H1 (cell line): ENCODE measurements around the gene FHAD1. TPM values are rescaled to one million over a fixed set of nuclear protein-coding genes. Genes with fewer than 3 reads are reported as not detected.

ENCODE experiments used
- CTCF ChIA-PET: fragments of 300-600 bp; sonication (Branson Sonifier 250); formaldehyde crosslinking; loops from one replicate; lab custom pipeline; 2021; ENCODE audit not compliant: partially characterized antibody; lab: Charles Lee
- POLR2A ChIA-PET: fragments of 300-600 bp; sonication (Branson Sonifier 250); formaldehyde crosslinking; loops from one replicate; lab custom pipeline; 2021; ENCODE audit warnings: inconsistent platforms; ENCODE audit not compliant: partially characterized antibody; lab: Charles Lee
- DNase-seq, 2 experiments: peaks; one replicate each; pipeline versions ENCODE4 v3.0.0 to v3.0.0-alpha.2; 2010 to 2022; ENCODE audit warnings: low spot score in 2 of 2, low read depth in 1 of 2, mixed read lengths in 1 of 2
- FAIRE-seq: peaks from 2 replicates; lab custom pipeline; 2011; peaks lifted over from hg19 to GRCh38; lab: Jason Lieb, UNC
- H2AFZ ChIP-seq: 2 replicates; pipeline ENCODE4 v1.8.1; 2012; ENCODE audit warnings: low read length, inconsistent platforms
- H2AK5ac ChIP-seq: 2 replicates; pipeline ENCODE4 v1.6.1; 2013; ENCODE audit warnings: low read depth, low read length
- H2BK120ac ChIP-seq: replicated peaks from 2 replicates; pipeline ENCODE3; 2013; ENCODE audit warnings: low read depth, low read length, inconsistent platforms
- H2BK12ac ChIP-seq: 2 replicates; pipeline ENCODE4 v1.6.1; 2013; ENCODE audit warnings: low read depth, low read length
- H2BK15ac ChIP-seq: 2 replicates; pipeline ENCODE4 v1.6.1; 2013; ENCODE audit warnings: low read length
- H2BK20ac ChIP-seq: 2 replicates; pipeline ENCODE4 v1.6.1; 2013; ENCODE audit warnings: low read length
- H2BK5ac ChIP-seq: 2 replicates; pipeline ENCODE4 v1.6.1; 2013; ENCODE audit warnings: low read depth, low read length
- H3K14ac ChIP-seq: 2 replicates; pipeline ENCODE4 v1.6.1; 2013; ENCODE audit warnings: inconsistent platforms; ENCODE audit not compliant: insufficient read length
- H3K18ac ChIP-seq: 2 replicates; pipeline ENCODE4 v1.6.1; 2013; ENCODE audit warnings: low read length; ENCODE audit errors: extremely low read depth
- H3K23ac ChIP-seq: 2 replicates; pipeline ENCODE4 v1.6.1; 2013; ENCODE audit warnings: inconsistent platforms; ENCODE audit not compliant: insufficient read length
- H3K23me2 ChIP-seq: 2 replicates; pipeline ENCODE4 v1.6.1; 2013; ENCODE audit warnings: low read depth, low read length
- H3K27ac ChIP-seq: 2 replicates; pipeline ENCODE4 v1.6.1; 2011; ENCODE audit warnings: low read depth, low read length, inconsistent platforms
- H3K27me3 ChIP-seq, 4 experiments: replicated peaks in 1 of 4; 1 replicate in 1 of 4; 2 replicates in 3 of 4; pipeline versions ENCODE4 v1.6.1 to v1.8.1; 2011 to 2013; ENCODE audit warnings: low read length in 3 of 4, mild to moderate bottlenecking in 3 of 4, inconsistent platforms in 2 of 4, mixed read lengths in 2 of 4, moderate library complexity in 1 of 4; ENCODE audit not compliant: control insufficient read depth in 3 of 4, insufficient read depth in 3 of 4; ENCODE audit errors: extremely low read depth in 1 of 4
- H3K36me3 ChIP-seq, 4 experiments: 2 replicates each; pipeline versions ENCODE4 v1.6.1 to v1.8.1; 2011 to 2013; ENCODE audit warnings: mild to moderate bottlenecking in 4 of 4, low read length in 3 of 4, moderate library complexity in 2 of 4, control low read depth in 1 of 4, inconsistent platforms in 1 of 4; ENCODE audit not compliant: insufficient read depth in 4 of 4, control insufficient read depth in 2 of 4
- H3K4ac ChIP-seq: replicated peaks from 2 replicates; pipeline ENCODE3; 2013; ENCODE audit warnings: low read length, low read depth, mixed read lengths, inconsistent platforms; ENCODE audit not compliant: insufficient read length
- H3K4me1 ChIP-seq, 4 experiments: replicated peaks in 1 of 4; 1 replicate in 1 of 4; 2 replicates in 3 of 4; pipeline versions ENCODE4 v1.6.1 to v1.8.1; 2011 to 2013; ENCODE audit warnings: low read length in 3 of 4, inconsistent platforms in 2 of 4, mixed read lengths in 1 of 4; ENCODE audit not compliant: insufficient read depth in 4 of 4, control insufficient read depth in 3 of 4
- H3K4me2 ChIP-seq, 2 experiments: 2 replicates each; pipeline versions ENCODE4 v1.6.1 to v1.8.1; 2011 to 2013; ENCODE audit warnings: low read depth in 2 of 2, low read length in 2 of 2, control low read depth in 1 of 2, inconsistent platforms in 1 of 2, mild to moderate bottlenecking in 1 of 2; ENCODE audit not compliant: insufficient read depth in 1 of 2
- H3K4me3 ChIP-seq, 4 experiments: fragments of 200-600, 300-600 bp in 1 of 4; sonication (generic), shearing (Covaris generic), sonication (Bioruptor Twin) in 1 of 4; 2 replicates each; pipeline versions ENCODE4 v1.5.1 to v1.8.1; 2011 to 2016; ENCODE audit warnings: low read length in 4 of 4, low read depth in 3 of 4, control low read depth in 2 of 4, inconsistent platforms in 2 of 4, mild to moderate bottlenecking in 2 of 4, mixed read lengths in 1 of 4, moderate library complexity in 1 of 4; ENCODE audit not compliant: insufficient read depth in 2 of 4; ENCODE audit errors: extremely low read depth in 1 of 4
- H3K56ac ChIP-seq: replicated peaks from 2 replicates; pipeline ENCODE3; 2013; ENCODE audit warnings: low read depth, mild to moderate bottlenecking, mixed read lengths, low read length, inconsistent platforms; ENCODE audit not compliant: insufficient read length
- H3K79me1 ChIP-seq: 2 replicates; pipeline ENCODE4 v1.6.1; 2013; ENCODE audit warnings: low read depth, low read length, control low read depth
- H3K79me2 ChIP-seq, 2 experiments: 2 replicates each; pipeline versions ENCODE4 v1.6.1 to v1.8.1; 2012 to 2013; ENCODE audit warnings: low read length in 2 of 2, mild to moderate bottlenecking in 2 of 2, inconsistent platforms in 1 of 2; ENCODE audit not compliant: insufficient read depth in 2 of 2, control insufficient read depth in 1 of 2
- H3K9ac ChIP-seq, 4 experiments: replicated peaks in 1 of 4; 1 replicate in 1 of 4; 2 replicates in 3 of 4; pipeline versions ENCODE4 v1.6.1 to v1.8.1; 2011 to 2013; ENCODE audit warnings: low read depth in 3 of 4, low read length in 3 of 4, control low read depth in 2 of 4, mild to moderate bottlenecking in 2 of 4, moderate library complexity in 2 of 4, inconsistent platforms in 1 of 4; ENCODE audit errors: extremely low read depth in 1 of 4
- H3K9me3 ChIP-seq, 2 experiments: 2 replicates each; pipeline versions ENCODE4 v1.6.1 to v1.8.1; 2012 to 2013; ENCODE audit warnings: mild to moderate bottlenecking in 2 of 2, moderate library complexity in 2 of 2, control low read depth in 1 of 2, inconsistent platforms in 1 of 2, low read depth in 1 of 2, low read length in 1 of 2, mixed read lengths in 1 of 2; ENCODE audit not compliant: insufficient read depth in 2 of 2
- H4K20me1 ChIP-seq, 2 experiments: replicated peaks in 1 of 2; 2 replicates each; pipeline versions ENCODE3 to v1.8.1; 2011 to 2013; ENCODE audit warnings: inconsistent platforms in 2 of 2, low read length in 2 of 2, mild to moderate bottlenecking in 1 of 2; ENCODE audit not compliant: insufficient read depth in 2 of 2, control insufficient read depth in 1 of 2
- H4K5ac ChIP-seq: 2 replicates; pipeline ENCODE4 v1.6.1; 2013; ENCODE audit warnings: low read length, low read depth, mixed read lengths, inconsistent platforms; ENCODE audit not compliant: insufficient read length
- H4K8ac ChIP-seq: 2 replicates; pipeline ENCODE4 v1.8.0; 2013; ENCODE audit warnings: mild to moderate bottlenecking, moderate library complexity, low read length, inconsistent platforms; ENCODE audit not compliant: insufficient read depth; ENCODE audit errors: extremely low read depth
- H4K91ac ChIP-seq: replicated peaks from 2 replicates; pipeline ENCODE3; 2013; ENCODE audit warnings: low read length, mixed read lengths, inconsistent platforms; ENCODE audit not compliant: insufficient read length
- CEBPB ChIP-seq: IDR thresholded peaks from 2 replicates; pipeline ENCODE4 v1.6.1; 2012; ENCODE audit warnings: low read depth, low read length
- SIN3A ChIP-seq, 2 experiments: IDR thresholded peaks in 1 of 2; conservative IDR thresholded peaks in 1 of 2; 2 replicates each; pipeline ENCODE4 v1.6.1; 2011 to 2012; ENCODE audit warnings: low read length in 2 of 2, improper control_type of control experiment in 1 of 2, low read depth in 1 of 2, mild to moderate bottlenecking in 1 of 2
- WGBS, 2 experiments: shearing (Covaris generic) in 1 of 2; methylation state at CpG; one replicate each; pipeline versions ENCODE4 v1.1.6 to v1.1.7; 2013 to 2015; ENCODE audit warnings: low lambda C conversion rate in 2 of 2, mixed read lengths in 2 of 2, inconsistent platforms in 1 of 2, low coverage in 1 of 2, missing lambda C conversion rate in 1 of 2; ENCODE audit not compliant: insufficient replicate concordance in 2 of 2, insufficient coverage in 1 of 2, insufficient read length in 1 of 2; ENCODE audit errors: extremely low coverage in 1 of 2, missing lambda C conversion rate in 1 of 2; 5-methylcytosine and 5-hydroxymethylcytosine counted together
- polyA plus RNA-seq, 7 experiments: library from polyadenylated mRNA; depleted of rRNA in 3 of 7; stranded (reverse) in 5 of 7; unstranded in 2 of 7; fragments of >200 nt in 5 of 7; fragments of 200-250 nt in 2 of 7; gene quantifications; 1 replicate in 5 of 7; 2 replicates in 1 of 7; 4 replicates in 1 of 7; pipeline versions ENCODE4 v1.2.1 to v1.2.3, GENCODE V29; 2011 to 2013; ENCODE audit warnings: missing spikeins in 2 of 7, mixed read lengths in 2 of 7
- total RNA-seq: library from RNA; stranded (reverse); fragmentation: NEBNext Ultra II Directional; extraction: Animal tissue kit (Norgen Biotek cat#: 25700); gene quantifications from 2 replicates; pipeline ENCODE4 v1.2.1, GENCODE V29; 2021

Gene FHAD1
- total and polyA plus RNA-seq, 2 of the 8 experiments (the other 6 are each of a cell fraction or from before 2014, with no cell fraction given) = 0.39 to 0.69 TPM

DNA sequence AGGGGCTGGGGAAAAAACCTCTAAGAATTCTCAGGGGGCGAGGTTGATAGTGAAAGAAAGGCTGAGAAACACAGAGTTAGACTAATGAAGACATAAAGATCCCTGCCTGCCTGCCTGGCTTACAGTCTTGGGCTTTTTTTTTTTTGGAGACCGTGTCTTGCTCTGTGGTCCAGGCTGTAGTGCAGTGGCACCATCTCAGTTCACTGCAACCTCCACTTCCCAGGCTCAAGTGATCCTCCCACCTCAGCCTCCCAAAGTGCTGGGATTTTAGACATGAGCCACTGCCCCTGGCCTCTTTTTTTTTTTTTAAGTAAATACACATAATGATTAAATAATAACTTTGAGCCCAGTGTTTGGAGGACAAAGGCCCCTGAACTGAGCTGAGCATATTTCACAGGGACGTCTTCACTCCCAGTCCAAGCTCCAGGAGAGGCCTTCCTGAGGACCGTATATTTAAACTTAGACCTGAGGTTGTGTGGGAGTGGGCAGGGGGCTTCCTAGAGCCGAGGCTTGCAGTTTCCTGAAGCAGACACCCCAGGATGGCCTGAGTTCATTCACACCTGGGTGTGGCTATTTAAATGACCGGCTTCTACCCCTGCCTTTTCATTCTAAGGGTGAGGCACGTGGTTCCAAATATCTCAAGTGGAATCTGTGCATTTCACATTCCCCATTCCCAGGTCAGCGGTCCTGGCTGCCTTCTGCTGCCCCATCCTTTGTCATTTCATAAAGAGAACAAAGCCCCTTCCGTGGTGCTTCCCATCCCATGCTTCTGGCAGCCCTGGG lies 146.6 kb downstream of the FHAD1 start:
- no peak overlapping the region for H4K91ac ChIP-seq
- H3K79me2 ChIP-seq = no peaks in the 10 kb centered on the region
- no peaks in the 10 kb centered on the region for H3K23me2 ChIP-seq
- H3K27me3 ChIP-seq = peaks cover 0 to 8% (median 2%) of the 10 kb centered on the region in 4 experiments; a peak in 4 of 7 replicates
- no peak overlapping the region for H3K14ac ChIP-seq
- POLR2A ChIA-PET = interaction anchor here (1.7 kb wide), 1 partner anchor 34 kb away, joined by 4 read pairs; no protein-coding TSS in a partner anchor
- H3K56ac ChIP-seq = no peak overlapping the region
- no peaks in the 10 kb centered on the region for H3K9me3 ChIP-seq
- H3K4me3 ChIP-seq = no peak overlapping the region
- H2AK5ac ChIP-seq = no peak overlapping the region
- TF ChIP-seq SIN3A (conservative IDR thresholded peaks at IDR 0.05 in 1 of 2, IDR thresholded peaks at IDR 0.05 in 1 of 2; ENCODE audit: low read depth in 1 of 2, low read length in 2 of 2) = no peak
- no peak for TF ChIP-seq CEBPB
- DNase-seq (no peak), FAIRE-seq (no peak)
- H3K4me2 ChIP-seq = no peak overlapping the region
- no peak overlapping the region for H2BK5ac ChIP-seq
- H4K20me1 ChIP-seq = no peaks in the 10 kb centered on the region
- 80% methylated on average over 9 of the region's 9 CpGs; no CpG with 5 or more reads in 1 of the 2 experiments for WGBS, 2 experiments
- no peak overlapping the region for H3K23ac ChIP-seq
- H4K8ac ChIP-seq = no peak overlapping the region
- H2BK20ac ChIP-seq = no peak overlapping the region
- no peak overlapping the region for H3K27ac ChIP-seq
- no peak overlapping the region for H4K5ac ChIP-seq
- H2BK12ac ChIP-seq = no peak overlapping the region
- no peak overlapping the region for H2AFZ ChIP-seq
- no peak overlapping the region for H2BK15ac ChIP-seq
- H3K4me1 ChIP-seq = peaks cover 0 to 3% (median 3%) of the 10 kb centered on the region in 4 experiments; a peak in 3 of 7 replicates
- H3K36me3 ChIP-seq = no peaks in the 10 kb centered on the region
- H3K79me1 ChIP-seq = no peaks in the 10 kb centered on the region
- no peak overlapping the region for H3K4ac ChIP-seq
- H3K18ac ChIP-seq = no peak overlapping the region
- H3K9ac ChIP-seq = no peak overlapping the region
- CTCF ChIA-PET = interaction anchor here (1.0 to 1.7 kb wide), 2 partner anchors 9 to 69 kb away, joined by 4 to 6 read pairs; no protein-coding TSS in a partner anchor
- H2BK120ac ChIP-seq = no peak overlapping the region
